Rectal smooth muscle tissue (tissue), 1 donor: ENCODE results near the gene SERINC2.
A peak's percentile ranks its signal among the peaks of the same experiment; 100 is the strongest.
"Not testable (repeated sequence)": the region's sequence is repeated elsewhere in the genome, so short reads cannot be mapped to it uniquely, and the experiment has no call there.

Experiments used
- H3K27ac ChIP-seq: one replicate; pipeline ENCODE4 v1.7.0; 2013; ENCODE audit warnings: low read depth, low read length, inconsistent platforms
- H3K27me3 ChIP-seq: one replicate; pipeline ENCODE4 v1.7.0; 2013; ENCODE audit warnings: low read length; ENCODE audit not compliant: control insufficient read depth, insufficient read depth
- H3K36me3 ChIP-seq: one replicate; pipeline ENCODE4 v1.7.0; 2013; ENCODE audit warnings: low read length; ENCODE audit not compliant: control insufficient read depth, insufficient read depth
- H3K4me1 ChIP-seq: one replicate; pipeline ENCODE4 v1.7.0; 2013; ENCODE audit warnings: low read length; ENCODE audit not compliant: control insufficient read depth, insufficient read depth
- H3K4me3 ChIP-seq: one replicate; pipeline ENCODE4 v1.7.0; 2013; ENCODE audit warnings: low read length
- H3K9ac ChIP-seq: one replicate; pipeline ENCODE4 v1.7.0; 2013; ENCODE audit warnings: low read length

SERINC2 gene

GRCh38 chr1:31374511-31375196 is 38.4 kb upstream of the SERINC2 start:
- Histone ChIP-seq H3K27me3 (no peaks in the 10 kb centered on the region), H3K36me3 (no peaks in the 10 kb centered on the region), H3K4me3 (no peak overlapping the region), H3K9ac (no peak overlapping the region), H3K27ac (peak overlapping the region; percentile 46), H3K4me1 (peaks cover 16% of the 10 kb centered on the region)

- peaks cover 16% of the 10 kb centered on the region for H3K4me1 ChIP-seq
- no peak overlapping the region for H3K4me3 ChIP-seq
- H3K9ac ChIP-seq = no peak overlapping the region
- no peaks in the 10 kb centered on the region for H3K27me3 ChIP-seq
- no peaks in the 10 kb centered on the region for H3K36me3 ChIP-seq
- no peak overlapping the region for H3K27ac ChIP-seq
These were observed 36.5 kb upstream of the SERINC2 start for GRCh38 chr1:31376375-31377134.

- H3K9ac ChIP-seq = no peak overlapping the region
- H3K4me1 ChIP-seq = peaks cover 15% of the 10 kb centered on the region
- H3K27ac ChIP-seq = no peak overlapping the region
- H3K36me3 ChIP-seq = no peaks in the 10 kb centered on the region
- H3K27me3 ChIP-seq = no peaks in the 10 kb centered on the region
- H3K4me3 ChIP-seq = no peak overlapping the region
These were observed 35.6 kb upstream of the SERINC2 start for GRCh38 chr1:31377364-31377863.

GRCh38 chr1:31378001-31378400 is 35.0 kb upstream of the SERINC2 start:
- no peaks in the 10 kb centered on the region for H3K27me3 ChIP-seq
- H3K4me3 ChIP-seq = no peak overlapping the region
- peaks cover 10% of the 10 kb centered on the region for H3K4me1 ChIP-seq
- peak overlapping the region; percentile 12 for H3K9ac ChIP-seq
- H3K36me3 ChIP-seq = no peaks in the 10 kb centered on the region
- no peak overlapping the region for H3K27ac ChIP-seq

GRCh38 chr1:31380181-31380580 is 32.8 kb upstream of the SERINC2 start:
- no peak overlapping the region for H3K9ac ChIP-seq
- no peaks in the 10 kb centered on the region for H3K36me3 ChIP-seq
- no peak overlapping the region for H3K27ac ChIP-seq
- H3K4me3 ChIP-seq = no peak overlapping the region
- H3K27me3 ChIP-seq = no peaks in the 10 kb centered on the region
- no peaks in the 10 kb centered on the region for H3K4me1 ChIP-seq

GRCh38 chr1:31381394-31382294 is 31.4 kb upstream of the SERINC2 start:
- H3K27me3 ChIP-seq = no peaks in the 10 kb centered on the region
- H3K4me1 ChIP-seq = no peaks in the 10 kb centered on the region
- H3K27ac ChIP-seq = no peak overlapping the region
- H3K9ac ChIP-seq = no peak overlapping the region
- H3K4me3 ChIP-seq = no peak overlapping the region
- H3K36me3 ChIP-seq = no peaks in the 10 kb centered on the region

- Histone ChIP-seq H3K4me3 (no peak overlapping the region), H3K4me1 (no peaks in the 10 kb centered on the region), H3K27me3 (no peaks in the 10 kb centered on the region), H3K9ac (no peak overlapping the region), H3K36me3 (no peaks in the 10 kb centered on the region), H3K27ac (no peak overlapping the region)
These were observed 30.5 kb upstream of the SERINC2 start for GRCh38 chr1:31382379-31382989.

- Histone ChIP-seq H3K4me1 (no peaks in the 10 kb centered on the region), H3K4me3 (no peak overlapping the region), H3K9ac (no peak overlapping the region), H3K27me3 (no peaks in the 10 kb centered on the region), H3K36me3 (no peaks in the 10 kb centered on the region), H3K27ac (no peak overlapping the region)
These were observed 29.0 kb upstream of the SERINC2 start for GRCh38 chr1:31383967-31384366.

GRCh38 chr1:31386576-31387243 is 26.3 kb upstream of the SERINC2 start:
- H3K9ac ChIP-seq, H3K4me1 ChIP-seq, H3K27ac ChIP-seq, H3K36me3 ChIP-seq, H3K27me3 ChIP-seq, H3K4me3 ChIP-seq: not testable (repeated sequence)

GRCh38 chr1:31387612-31388011 is 25.4 kb upstream of the SERINC2 start:
- no peaks in the 10 kb centered on the region for H3K4me1 ChIP-seq
- H3K4me3 ChIP-seq = no peak overlapping the region
- no peaks in the 10 kb centered on the region for H3K36me3 ChIP-seq
- H3K27ac ChIP-seq = no peak overlapping the region
- no peaks in the 10 kb centered on the region for H3K27me3 ChIP-seq
- H3K9ac ChIP-seq = no peak overlapping the region

GRCh38 chr1:31389616-31390015 is 23.4 kb upstream of the SERINC2 start:
- H3K27ac ChIP-seq = no peak overlapping the region

More at GRCh38 chr1:31389616-31390015, 23.4 kb upstream of the SERINC2 start:
- Histone ChIP-seq H3K36me3 (no peaks in the 10 kb centered on the region), H3K4me1 (no peaks in the 10 kb centered on the region), H3K9ac (no peak overlapping the region), H3K27me3 (no peaks in the 10 kb centered on the region), H3K4me3 (no peak overlapping the region)
